Measurements from ENCODE around the gene UNC5C.

Gene UNC5C
- total RNA-seq = 0 to 2.8 (median 0.13) reads per million in 18 experiments

GRCh38 chr4:95548738-95549245 lies at the start of gene UNC5C:
Gene UNC5C, minus strand, starts transcription at chr4:95548973.
- DNase-seq = no peak

DNA sequence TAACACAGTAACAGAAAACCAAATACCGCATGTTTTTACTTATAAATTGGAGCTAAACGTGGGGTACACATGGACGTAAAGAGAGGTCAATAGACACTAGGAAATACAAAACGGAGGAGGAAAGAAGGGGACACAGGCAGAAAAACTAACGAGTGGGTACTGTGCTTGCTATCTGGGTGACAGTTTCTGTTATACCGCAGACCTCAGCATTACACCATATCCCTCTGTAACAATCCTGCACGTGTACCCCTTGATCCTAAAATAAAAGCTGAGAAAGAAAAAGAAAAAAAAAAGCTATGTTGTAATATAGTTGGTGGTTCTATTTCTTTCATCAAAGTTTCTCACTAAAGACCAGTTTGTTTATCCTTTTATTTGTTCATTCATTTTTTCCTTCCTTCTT lies 47.9 kb upstream of the UNC5C start:
- no peak for DNase-seq

DNA sequence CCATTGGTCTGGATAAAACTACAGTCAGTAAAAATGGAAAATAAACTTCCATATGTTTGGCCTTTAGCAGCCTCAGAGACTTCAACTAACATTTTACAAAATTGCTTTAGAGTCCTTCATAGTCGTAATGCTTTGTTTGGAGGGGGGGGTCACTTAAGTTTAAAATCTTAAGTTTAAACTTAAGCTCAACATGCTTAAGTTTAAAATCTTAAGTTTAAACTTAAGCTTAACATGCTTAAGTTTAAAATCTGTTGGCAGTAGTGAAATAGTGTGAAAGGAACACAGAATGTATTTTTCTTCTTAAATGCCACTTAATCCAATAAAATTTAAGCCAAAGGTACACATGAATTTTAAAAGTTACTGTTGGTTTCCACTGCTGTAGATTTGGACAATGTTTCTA lies 45.9 kb upstream of the UNC5C start:
- DNase-seq = no peak

DNA sequence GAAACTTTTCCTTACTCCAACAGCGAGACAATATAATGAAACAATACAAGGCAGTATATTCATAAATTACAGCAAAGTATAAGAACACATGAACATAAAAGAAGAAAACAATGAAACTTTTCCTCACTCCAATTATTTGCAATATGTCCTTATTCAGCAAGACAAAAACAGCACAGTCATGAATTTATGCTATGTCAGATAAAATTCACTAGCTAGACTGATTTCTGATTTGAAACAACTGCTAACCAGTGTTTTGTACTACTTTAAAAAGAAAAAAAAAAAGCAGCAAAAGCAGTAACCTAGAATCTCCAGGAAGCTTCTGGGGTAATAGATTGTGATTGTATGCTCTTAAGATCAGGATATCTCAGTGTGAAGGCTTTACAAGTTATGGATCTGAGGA lies 45.2 kb upstream of the UNC5C start:
- no peak for DNase-seq

DNA sequence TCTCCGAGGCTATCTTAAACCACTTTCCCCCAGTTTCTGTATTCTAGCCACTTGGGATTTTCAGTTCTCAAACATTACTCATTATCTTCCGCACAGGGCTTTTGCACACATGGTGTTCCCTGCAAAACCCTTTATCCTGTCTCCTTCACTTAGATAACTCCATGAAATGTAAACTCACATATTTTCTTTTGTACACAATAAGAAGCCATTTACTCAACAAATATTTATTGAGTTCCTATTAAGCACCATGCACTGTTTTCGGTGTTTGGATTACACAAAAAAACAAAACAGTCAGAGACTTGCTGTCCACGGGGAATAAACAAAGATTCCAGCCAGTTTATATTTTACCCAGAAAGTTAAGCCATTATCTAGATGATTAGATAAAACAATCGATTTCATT lies 42.5 kb upstream of the UNC5C start:
- no peak for DNase-seq

DNA sequence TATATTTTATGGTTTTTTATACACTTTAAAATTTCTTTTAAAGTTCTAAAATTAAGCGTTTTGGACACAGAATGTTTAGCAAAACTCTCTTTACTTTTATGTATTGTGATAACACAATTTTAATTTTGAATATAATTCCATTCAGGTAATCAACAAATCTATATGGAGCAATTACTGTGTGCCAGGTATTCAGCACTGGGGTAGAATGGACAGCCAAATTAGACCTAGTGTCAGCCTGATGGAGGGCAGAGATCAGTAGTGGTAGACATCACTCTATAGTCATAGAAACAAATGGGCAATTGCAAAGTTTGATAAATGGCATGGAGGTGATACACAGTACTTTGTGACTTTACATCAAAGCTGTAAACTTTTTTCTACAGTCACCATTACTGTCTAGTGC lies 41.8 kb upstream of the UNC5C start:
- no peak for DNase-seq

GRCh38 chr4:95585016-95585695 lies 36.4 kb upstream of the UNC5C start:
- no peak for DNase-seq

GRCh38 chr4:95580226-95580625 lies 31.5 kb upstream of the UNC5C start:
- DNase-seq = no peak

- DNase-seq = peak; percentile 61 to 75
Measured at GRCh38 chr4:95572304-95572991, 23.7 kb upstream of the UNC5C start.

- no peak for DNase-seq
Measured at GRCh38 chr4:95571577-95571976, 22.8 kb upstream of the UNC5C start.

GRCh38 chr4:95563638-95564337 lies 15.0 kb upstream of the UNC5C start:
- no peak for DNase-seq

DNA sequence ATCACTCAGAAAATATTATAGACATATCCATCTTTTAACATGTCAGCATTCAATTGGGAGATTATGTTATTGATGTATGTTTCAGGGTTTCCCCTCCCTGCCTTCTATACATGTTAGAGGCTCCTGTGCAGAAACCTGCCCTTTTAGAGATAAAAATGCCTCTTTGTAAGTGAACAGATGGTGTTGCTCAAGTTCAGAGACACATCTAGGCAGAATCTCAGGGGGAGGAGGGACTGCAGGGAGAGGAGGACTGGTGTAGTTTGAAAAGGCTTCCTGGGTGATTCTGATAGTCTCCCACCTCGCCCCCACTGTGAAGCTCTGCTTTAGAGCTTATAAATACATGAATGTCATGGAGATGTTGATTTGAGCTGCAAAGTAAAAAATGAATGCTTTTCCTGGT lies 12.0 kb upstream of the UNC5C start:
- no peak for DNase-seq

GRCh38 chr4:95556207-95556859 lies 7.6 kb upstream of the UNC5C start:
- DNase-seq = no peak

DNA sequence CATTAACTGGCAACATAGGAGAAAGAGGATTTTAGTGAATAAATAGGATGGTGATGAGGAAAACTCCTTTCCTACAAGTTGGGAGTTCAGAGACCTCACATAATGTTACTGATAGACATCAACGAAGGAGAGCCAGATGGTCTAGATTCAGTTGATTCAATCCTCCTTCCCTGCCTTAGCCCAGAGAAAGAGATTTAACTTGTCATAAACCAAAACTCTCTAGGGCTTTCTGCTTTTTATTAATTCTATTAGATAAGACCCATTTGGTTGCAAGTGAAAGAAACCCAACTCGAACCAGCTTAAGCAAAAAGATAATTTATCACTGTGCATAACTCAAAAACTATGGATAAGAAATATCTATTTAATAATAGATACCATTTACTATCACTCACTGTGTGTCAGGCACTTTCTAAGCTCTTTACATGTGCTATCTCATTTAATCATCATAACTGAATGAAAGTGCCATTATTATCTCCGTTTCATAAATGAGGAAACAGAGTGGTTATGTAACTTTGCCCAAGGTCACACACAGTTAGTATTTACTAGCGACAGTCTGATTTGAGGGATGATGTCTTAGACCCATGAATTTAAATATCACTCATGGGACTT lies 4.3 kb upstream of the UNC5C start:
- no peak for DNase-seq

GRCh38 chr4:95551653-95552052 lies 2.9 kb upstream of the UNC5C start:
- DNase-seq = no peak

GRCh38 chr4:95550115-95550987 lies 1.6 kb upstream of the UNC5C start:
- no peak for DNase-seq

GRCh38 chr4:95549246-95550114 lies 707 bp upstream of the UNC5C start:
- peak in 1 of 2 donors; percentile 6 for DNase-seq

DNA sequence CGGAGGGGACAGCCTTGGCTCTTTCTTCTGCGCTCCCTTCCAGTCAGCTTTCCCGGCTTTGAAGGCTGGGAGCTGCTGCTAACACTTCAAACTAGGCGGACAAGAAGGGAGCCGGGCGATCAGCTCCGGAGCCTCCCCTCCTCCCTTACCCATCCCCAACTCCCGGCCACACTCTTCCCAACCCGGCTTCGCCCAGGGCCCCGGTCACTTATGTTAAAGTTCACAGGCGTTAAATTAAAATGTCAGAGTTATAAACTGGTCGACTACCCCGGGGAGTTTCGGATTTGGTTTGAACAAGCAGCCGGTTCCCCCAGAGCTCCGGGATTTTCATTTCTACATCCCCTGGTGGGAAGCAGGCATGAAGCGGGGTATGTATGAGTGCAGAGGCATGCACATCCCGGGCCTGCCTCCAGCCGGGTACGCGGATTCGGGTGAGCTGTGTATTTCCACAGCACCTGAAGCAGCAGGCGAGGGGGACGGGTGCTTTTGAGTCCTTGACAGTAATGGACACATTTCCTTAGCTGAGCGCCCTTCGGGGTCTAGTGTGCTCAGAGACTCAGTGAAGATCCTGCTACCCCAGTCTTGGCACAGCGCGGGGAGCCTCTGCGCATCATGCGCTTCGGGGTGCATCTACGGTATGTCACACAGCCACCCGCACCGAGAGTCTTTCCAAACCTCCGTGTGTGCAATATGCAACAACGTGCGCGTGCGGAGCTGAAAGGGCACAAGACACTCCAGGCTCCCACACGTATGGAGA lies 880 bp downstream of the UNC5C start:
- peak in 1 of 2 donors; percentile 27 for DNase-seq

- DNase-seq = no peak
Measured at GRCh38 chr4:95546866-95547714, 1.7 kb downstream of the UNC5C start.

All from inflammatory macrophage (primary cell).